GM19193 (cell line): ENCODE data around the gene PDX1.

Source experiments
- POLR2A ChIP-seq: IDR thresholded peaks from 4 replicates; pipeline ENCODE4 v1.6.1; 2011; ENCODE audit not compliant: insufficient read depth, insufficient read length; ENCODE audit errors: extremely low read depth

The PDX1 gene

DNA sequence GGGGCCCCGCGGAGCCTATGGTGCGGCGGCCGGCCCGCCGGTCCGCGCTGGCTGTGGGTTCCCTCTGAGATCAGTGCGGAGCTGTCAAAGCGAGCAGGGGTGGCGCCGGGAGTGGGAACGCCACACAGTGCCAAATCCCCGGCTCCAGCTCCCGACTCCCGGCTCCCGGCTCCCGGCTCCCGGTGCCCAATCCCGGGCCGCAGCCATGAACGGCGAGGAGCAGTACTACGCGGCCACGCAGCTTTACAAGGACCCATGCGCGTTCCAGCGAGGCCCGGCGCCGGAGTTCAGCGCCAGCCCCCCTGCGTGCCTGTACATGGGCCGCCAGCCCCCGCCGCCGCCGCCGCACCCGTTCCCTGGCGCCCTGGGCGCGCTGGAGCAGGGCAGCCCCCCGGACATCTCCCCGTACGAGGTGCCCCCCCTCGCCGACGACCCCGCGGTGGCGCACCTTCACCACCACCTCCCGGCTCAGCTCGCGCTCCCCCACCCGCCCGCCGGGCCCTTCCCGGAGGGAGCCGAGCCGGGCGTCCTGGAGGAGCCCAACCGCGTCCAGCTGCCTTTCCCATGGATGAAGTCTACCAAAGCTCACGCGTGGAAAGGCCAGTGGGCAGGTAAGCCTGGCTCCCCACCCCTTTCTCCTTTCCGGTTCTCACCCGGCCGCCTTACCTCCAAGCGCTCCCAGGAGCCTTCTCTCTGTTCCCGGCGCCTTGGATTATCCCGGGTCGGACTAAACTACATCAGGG lies at the start of gene PDX1:
PDX1 (plus strand) TSS at position 67 of the 743 bp plus-strand sequence; CDS start at position 206, 139 bp downstream.
- TF ChIP-seq POLR2A = peak; percentile 49

DNA sequence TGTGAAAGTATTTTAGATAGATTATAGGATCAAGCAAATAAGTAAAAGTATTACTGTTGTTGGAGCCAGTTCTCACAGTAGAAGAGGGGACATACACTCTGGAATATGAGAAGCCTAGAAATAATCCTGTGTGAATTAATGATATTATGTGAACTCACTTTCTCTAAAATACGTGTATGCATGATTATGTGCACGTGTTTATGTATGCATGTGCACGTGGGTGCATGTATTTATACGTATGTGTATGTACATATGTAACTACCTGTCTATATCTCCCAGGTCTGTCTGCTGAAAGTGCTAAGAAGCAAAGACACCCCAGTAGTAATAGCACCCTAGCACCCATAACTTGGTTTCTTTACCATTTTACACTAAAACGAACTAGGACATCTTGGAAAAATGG lies 41.5 kb upstream of the PDX1 start:
- no peak for TF ChIP-seq POLR2A

DNA sequence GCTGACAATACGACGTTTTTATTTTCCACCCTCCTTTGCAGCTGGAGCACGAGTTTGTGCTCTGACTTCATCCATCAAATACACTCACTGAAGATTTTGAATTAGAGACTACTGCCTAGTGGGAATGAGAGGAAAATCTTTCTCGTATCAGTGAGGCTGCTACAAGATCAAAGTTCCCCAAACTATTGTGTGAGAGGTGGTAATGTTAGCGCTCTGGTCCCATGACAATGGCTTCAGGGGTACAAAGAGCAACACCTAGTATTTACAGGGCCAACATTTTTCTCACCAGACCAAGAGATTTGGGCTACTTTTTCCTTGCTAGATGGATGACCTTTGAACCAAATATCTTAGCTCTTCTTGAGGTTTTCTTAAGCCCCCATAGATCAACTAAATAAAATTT lies 30.3 kb upstream of the PDX1 start:
- no peak for TF ChIP-seq POLR2A

DNA sequence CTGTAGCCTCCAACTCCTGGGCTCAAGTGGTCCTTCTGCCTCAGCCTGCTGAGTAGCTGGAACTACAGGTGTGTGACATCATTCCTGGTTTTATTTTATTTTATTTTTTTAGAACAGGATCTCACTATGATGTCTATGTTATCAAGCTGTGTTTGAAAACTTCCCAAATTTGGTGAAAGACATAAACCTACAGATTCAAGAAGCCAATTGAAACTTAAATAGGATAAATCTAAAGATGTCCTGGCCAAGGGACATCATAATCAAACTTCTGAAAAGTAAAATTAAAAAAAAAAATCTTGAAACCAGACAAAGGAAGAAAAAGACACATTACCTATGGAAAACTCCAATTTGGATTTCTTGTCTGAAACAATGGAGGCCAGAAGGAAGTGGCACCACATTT lies 23.1 kb upstream of the PDX1 start:
- no peak for TF ChIP-seq POLR2A

DNA sequence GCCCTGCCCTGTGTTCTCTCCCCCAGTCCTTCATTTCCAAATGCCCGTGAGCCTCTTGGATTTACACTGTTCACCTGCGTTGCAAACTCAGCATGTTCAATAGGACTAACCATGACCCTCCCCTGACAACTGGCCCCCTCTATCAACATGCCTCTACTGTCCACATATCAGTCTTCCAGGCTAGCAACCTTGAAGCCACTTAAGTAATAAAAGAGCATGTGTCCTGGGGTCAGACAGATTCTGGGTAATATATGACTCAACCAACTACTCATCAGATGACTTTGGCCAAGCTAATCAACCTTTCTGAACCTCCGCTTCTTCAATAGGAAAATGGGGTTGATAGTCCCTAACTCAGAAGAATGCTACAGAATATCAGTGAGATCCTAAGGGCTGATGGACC lies 15.1 kb upstream of the PDX1 start:
- TF ChIP-seq POLR2A = no peak

DNA sequence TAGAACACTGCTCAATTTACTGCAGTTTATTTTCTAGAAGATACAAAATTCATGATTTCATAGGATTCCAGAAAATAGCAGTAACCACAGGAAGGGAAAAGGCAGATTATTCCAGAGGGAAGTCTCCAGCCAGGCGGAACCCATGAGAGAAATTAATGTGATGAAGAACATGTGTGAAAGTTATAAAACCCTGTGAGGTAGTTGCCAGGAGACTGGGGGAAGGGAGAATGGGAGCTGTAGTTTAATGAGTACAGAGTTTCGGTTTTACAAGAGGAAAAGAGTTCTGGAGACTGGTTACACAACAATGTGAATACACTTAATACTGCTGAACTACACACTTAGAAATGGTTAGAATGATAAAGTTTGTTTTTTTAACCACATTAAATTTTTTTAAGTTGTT lies 14.2 kb upstream of the PDX1 start:
- TF ChIP-seq POLR2A = no peak

DNA sequence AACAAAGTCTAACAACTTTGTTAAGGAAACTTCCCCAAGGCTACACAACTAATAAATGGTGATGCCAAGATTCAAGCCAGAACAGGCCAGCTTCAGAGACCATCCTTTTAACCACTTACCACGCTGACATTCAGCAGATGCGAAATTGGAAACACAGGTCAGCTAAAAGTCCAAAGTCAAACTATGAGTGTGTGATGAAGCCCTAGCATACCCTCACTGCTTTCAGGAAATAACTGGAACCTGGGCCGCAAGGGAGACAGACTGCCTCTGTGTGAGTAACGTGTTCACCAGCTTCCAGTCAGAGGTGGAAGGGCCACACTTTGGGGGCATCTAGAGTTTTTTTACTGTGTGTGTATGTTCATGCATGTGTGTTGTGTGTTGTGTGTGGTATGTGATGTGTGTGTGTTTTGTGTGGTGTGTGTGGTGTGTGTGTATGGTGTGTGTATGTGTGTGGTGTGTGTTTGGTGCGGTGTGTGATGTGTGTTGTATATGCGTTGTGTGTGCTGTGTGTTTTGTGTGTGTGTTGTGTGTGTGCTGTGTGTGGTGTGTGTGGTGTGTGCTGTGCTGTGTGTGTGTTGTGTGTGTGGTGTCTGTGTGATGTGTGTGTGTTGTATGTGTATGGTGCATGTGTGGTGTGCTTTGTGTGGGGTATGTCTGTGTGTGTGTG lies 12.5 kb upstream of the PDX1 start:
- no peak for TF ChIP-seq POLR2A

DNA sequence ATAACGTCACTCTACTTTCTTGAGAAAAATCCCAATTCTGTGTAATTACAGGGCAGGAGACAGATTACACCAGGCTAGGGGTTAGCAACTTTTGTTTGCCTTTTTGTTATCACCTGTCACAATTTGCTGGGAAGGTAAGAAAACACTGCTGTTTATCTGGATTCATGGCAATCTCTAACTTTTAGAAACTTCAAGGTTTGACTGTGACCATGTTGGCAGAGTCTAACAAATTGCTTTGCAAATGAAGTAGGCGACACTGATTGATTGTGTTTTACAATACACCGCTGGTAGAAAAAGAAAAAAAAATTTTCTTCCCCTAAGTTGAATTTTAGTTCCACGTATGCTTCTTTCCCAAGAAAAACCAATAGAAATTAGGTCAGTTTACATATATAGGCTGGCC lies 10.4 kb upstream of the PDX1 start:
- TF ChIP-seq POLR2A = no peak

DNA sequence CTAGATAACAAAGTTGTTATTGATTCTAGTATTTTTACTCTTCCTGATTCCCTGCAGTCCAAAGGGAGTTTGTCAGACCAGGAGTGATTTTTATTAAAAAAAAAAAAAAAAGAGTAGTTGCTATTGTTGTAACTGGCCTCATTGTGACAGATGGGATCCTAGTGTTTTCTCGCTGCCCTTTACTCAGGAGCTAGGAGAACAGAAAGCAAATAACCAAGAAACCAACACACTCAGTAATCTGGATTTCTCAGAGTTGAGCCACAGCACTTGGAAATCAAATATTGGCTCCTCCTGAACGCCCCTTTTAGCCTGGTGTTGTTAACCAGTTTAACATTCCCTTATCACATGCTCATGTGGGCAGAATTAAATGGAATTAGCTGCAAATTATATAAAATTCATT lies 8.3 kb upstream of the PDX1 start:
- TF ChIP-seq POLR2A = no peak

DNA sequence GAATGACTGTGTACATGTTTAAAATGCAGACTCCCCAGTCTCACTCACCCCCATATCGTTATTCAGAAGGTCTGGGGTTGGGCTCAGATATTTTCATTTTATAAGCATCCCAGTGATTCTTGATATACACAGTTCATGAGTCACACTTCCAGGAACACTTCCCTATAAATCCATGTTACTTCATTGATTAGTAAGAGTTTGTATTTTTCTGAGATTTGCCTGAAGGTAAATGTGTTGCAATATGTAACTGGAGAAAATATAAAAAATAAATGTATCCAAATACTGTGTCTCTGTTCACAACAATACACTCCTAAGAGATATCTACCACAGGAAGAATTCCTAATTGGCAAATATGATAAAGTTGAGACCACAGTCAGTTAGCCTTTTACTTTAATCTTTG lies 6.6 kb upstream of the PDX1 start:
- TF ChIP-seq POLR2A = no peak

DNA sequence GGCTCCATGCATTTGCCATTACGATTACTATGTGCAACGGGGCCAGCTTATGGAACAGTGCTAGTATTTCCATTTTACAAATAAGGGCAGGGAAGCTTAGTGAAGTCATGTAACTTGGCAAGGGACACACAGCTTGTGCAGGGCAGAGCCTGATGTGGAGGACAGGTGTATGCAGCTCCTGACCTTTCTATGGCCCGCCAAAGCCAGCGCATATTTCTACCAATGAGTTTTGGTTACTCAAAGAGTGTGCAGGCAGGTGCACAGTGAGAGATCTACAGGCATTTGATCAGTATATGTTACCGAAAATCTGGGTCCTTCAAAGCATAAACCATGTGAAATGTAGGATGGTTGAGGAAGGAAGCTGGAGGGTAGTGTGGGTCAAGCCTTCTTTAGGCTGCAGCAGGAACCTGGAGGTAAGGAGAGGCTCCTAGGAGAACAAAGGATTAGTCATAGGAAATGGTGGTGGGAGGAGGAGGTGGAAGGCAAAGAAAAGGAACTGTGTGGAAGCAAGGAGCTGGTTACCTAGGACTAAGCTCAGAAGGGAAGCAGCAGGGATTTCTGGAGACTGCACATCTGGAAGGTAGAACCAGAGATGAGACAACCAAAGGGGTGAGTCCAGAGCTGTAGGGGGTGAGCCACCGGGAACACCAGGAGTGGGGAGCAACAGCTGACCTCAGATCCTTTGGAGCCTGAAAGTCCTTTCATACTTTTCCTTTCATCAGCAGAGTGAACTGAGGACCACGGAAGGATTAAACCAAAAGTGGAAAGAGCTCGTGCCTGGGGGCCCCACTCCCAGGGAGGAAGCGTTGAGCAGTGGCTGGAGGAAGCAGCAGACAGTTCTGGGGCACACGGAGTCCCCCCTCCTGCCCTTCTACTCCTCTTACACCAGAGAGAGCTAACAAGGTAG lies 4.2 kb upstream of the PDX1 start:
- TF ChIP-seq POLR2A = no peak

DNA sequence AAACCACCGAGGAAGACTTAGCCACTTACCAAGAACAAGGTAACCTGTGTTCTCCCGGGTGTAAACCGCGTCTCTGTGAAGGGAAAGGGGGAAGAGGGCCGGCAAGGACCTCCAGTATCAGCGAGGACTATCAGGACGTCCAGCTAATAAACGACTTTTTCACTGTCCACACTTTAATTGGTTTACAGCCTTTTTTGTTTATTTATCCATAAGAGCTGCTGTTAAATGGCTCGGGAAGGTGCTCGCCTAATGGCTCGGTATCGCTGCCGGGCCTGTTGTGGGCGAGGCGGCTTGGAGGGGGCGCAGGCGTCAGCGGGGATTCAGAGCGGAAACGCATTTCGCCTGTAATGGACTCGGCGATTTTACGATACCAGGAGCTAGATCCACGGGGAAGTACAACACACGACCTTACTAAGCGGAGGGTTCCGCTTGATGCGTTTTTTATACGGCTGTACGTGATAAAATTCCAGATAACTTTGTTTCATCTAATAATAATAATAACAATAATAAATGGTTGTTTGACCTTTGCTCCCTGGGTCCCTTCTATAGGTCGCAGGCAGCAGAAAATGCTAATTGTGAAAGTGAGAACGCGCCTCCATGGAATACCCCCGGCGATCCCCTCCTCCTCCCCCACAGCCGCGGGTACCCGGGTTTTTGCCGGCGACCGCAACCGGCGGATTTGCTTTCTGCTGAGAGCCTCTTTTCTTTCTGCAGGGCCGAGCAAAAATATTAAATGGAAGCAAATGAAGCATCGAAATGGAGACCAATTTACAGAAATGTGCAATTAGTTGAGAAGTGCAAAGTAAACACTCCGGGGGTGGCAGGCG lies 2.5 kb upstream of the PDX1 start:
- TF ChIP-seq POLR2A = no peak

DNA sequence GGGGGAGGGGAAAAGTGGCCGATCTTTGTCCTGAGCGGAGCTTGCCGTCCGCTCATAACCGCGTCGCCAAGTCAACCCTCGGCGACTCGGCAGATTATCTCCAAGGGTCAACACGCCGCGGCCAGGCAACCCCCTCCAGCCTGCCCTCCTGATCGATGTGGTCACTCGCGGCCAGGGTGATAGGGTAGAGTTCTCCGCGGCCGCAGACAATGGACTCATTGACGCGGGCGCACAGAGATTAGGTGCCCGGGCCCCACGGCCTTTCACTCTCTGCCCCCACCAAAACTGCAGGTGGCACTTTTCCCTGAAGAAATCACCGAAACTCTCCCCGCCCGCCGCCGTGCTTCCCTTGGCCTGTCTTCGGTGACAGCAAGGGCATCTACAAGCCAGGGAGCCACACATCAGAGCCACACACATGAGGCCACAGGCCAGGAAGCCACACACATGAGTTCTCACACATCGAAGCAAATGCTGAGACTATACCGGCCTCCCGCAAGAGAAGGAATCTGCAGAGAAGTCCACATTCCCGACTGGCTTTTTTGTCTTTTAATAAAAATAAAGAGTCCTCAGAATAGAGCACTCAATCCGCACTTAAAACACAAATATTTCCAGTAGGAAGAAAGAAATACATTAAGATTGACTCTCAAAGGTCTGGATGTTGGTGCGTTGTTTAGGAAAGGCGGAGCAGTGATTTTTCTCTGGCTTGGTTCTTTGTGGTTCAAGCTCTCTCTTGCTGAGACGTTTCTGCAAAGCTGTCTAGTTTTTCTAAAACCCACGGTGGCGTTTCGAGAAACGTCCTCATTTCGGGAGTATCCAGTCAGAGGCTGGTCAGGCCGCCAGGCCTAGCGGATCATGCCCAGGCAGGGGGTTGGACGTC lies 1.5 kb upstream of the PDX1 start:
- no peak for TF ChIP-seq POLR2A
